Activated CD8-positive, alpha-beta memory T cell treated with anti-CD3 and anti-CD28 coated beads, Interleukin-2, amount 50 U/mL, for 4 hours (primary cell): Measurements from ENCODE around the gene KRTAP4-11.
"Not testable (repeated sequence)": the region's sequence is repeated elsewhere in the genome, so short reads cannot be mapped to it uniquely, and the experiment has no call there.

Experiments used
- DNase-seq: peaks from one replicate; pipeline ENCODE4 v3.0.0-alpha.2; 2020

The KRTAP4-11 gene

GRCh38 chr17:41083427-41083826, 34.7 kb downstream of the KRTAP4-11 start:
- DNase-seq, result not testable (repeated sequence)

- no peak for DNase-seq
Measured at GRCh38 chr17:41082626-41083025, 35.5 kb downstream of the KRTAP4-11 start.

- no peak for DNase-seq
Measured at GRCh38 chr17:41076788-41077187, 41.4 kb downstream of the KRTAP4-11 start.

GRCh38 chr17:41073676-41074075, 44.5 kb downstream of the KRTAP4-11 start:
- no peak for DNase-seq

GRCh38 chr17:41071606-41072360, 46.4 kb downstream of the KRTAP4-11 start:
- no peak for DNase-seq

- no peak for DNase-seq
Measured at GRCh38 chr17:41069031-41069430, 49.1 kb downstream of the KRTAP4-11 start.

GRCh38 chr17:41067281-41067680, 50.9 kb downstream of the KRTAP4-11 start:
- DNase-seq, result no peak
